Keratinocyte (primary cell): ENCODE results near the gene TMEM151A.

Source experiments
- CTCF ChIP-seq, 3 experiments: IDR thresholded peaks in 1 of 3; conservative IDR thresholded peaks in 1 of 3; optimal IDR thresholded peaks in 1 of 3; 2 replicates in 2 of 3; 3 replicates in 1 of 3; pipeline versions ENCODE3 to v1.5.1; 2011; ENCODE audit warnings: low read length in 3 of 3, mild to moderate bottlenecking in 3 of 3, moderate library complexity in 2 of 3, control low read depth in 1 of 3, inconsistent platforms in 1 of 3; ENCODE audit not compliant: insufficient read depth in 2 of 3; ENCODE audit errors: extremely low read depth in 1 of 3
- EZH2 ChIP-seq: IDR thresholded peaks from one replicate; pipeline ENCODE4 v1.6.1; 2012; ENCODE audit warnings: inconsistent platforms, mild to moderate bottlenecking, low read length, moderate library complexity

GRCh38 chr11:66340596-66341501 lies 49.2 kb downstream of the TMEM151A start:
- no peak for TF ChIP-seq EZH2
- TF ChIP-seq CTCF (optimal IDR thresholded peaks at IDR 0.05 in 1 of 3, IDR thresholded peaks at IDR 0.05 in 1 of 3, conservative IDR thresholded peaks at IDR 0.05 in 1 of 3; ENCODE audit: extremely low read depth in 1 of 3, insufficient read depth in 2 of 3, low read length in 3 of 3): no peak
